AG10803 (cell line): ENCODE data around the gene ALOX12B.
A peak's percentile ranks its signal among the peaks of the same experiment; 100 is the strongest.

Experiments
- DNase-seq: peaks from one replicate; pipeline ENCODE4 v3.0.0; 2010; ENCODE audit warnings: low read depth
- H3K4me3 ChIP-seq: 2 replicates; pipeline ENCODE4 v1.5.1; 2011; ENCODE audit warnings: mild to moderate bottlenecking, low read length, control low read depth
- CTCF ChIP-seq: conservative IDR thresholded peaks from 2 replicates; pipeline ENCODE4 v1.5.1; 2011; ENCODE audit warnings: mild to moderate bottlenecking, low read length, control low read depth, inconsistent platforms

The ALOX12B gene

GRCh38 chr17:8046929-8047768 lies 40.4 kb downstream of the ALOX12B start:
- H3K4me3 ChIP-seq = no peak overlapping the region
- no peak for DNase-seq
- no peak for TF ChIP-seq CTCF

DNA sequence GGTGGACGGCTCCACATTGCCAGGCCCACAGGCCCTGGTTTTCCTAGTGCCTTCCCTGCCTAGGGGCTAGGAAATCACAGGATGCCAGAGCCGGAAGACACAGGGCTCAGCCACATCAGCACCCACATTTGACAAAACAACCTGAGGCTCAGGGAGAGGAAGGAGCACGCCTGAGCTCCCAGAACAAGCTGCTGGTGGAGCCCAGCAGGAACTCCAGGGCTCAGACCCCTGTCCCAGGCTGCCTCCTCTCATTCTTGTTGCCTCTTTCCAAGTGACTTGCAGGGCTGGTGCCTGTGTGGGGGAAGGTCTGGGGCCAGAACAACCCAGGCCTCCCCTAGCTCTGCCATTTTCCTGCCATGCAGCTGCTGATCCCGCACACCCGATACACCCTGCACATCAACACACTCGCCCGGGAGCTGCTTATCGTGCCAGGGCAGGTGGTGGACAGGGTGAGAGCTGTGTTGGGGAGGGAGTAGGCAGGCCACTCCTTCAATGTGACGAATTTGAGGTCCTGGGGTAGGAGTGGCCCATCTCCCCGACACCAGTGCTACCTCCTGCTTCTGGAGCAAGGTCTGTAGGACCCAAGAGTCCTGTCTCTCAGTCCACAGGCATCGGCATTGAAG lies 41.1 kb downstream of the ALOX12B start:
- no peak for TF ChIP-seq CTCF
- DNase-seq = no peak
- no peak overlapping the region for H3K4me3 ChIP-seq

- TF ChIP-seq CTCF = no peak
These were observed 42.4 kb downstream of the ALOX12B start for GRCh38 chr17:8044819-8045810.

DNA sequence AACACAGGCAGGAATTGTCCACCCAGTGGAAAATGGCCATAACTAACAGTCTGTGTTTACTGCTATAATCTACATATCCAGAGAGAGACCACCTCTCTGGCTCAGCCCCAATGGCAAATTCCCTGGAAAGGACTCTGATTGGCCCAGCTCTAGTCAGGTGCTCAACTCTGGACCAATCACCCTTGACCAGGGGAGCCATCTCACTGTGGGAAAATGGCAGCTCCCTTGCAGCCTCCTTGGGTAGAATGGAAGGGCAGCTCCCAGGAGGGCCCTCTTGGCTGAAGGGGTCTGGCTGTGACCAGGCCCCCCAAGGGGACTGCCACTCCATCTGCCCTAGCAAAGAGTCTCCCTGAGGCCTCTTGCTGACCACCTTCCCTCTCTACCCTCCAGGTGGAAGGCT lies 45.5 kb downstream of the ALOX12B start:
- H3K4me3 ChIP-seq = no peak overlapping the region
- DNase-seq = no peak
- no peak for TF ChIP-seq CTCF

More at GRCh38 chr17:8044819-8045810, 42.4 kb downstream of the ALOX12B start:
- DNase-seq = no peak
- no peak overlapping the region for H3K4me3 ChIP-seq

DNA sequence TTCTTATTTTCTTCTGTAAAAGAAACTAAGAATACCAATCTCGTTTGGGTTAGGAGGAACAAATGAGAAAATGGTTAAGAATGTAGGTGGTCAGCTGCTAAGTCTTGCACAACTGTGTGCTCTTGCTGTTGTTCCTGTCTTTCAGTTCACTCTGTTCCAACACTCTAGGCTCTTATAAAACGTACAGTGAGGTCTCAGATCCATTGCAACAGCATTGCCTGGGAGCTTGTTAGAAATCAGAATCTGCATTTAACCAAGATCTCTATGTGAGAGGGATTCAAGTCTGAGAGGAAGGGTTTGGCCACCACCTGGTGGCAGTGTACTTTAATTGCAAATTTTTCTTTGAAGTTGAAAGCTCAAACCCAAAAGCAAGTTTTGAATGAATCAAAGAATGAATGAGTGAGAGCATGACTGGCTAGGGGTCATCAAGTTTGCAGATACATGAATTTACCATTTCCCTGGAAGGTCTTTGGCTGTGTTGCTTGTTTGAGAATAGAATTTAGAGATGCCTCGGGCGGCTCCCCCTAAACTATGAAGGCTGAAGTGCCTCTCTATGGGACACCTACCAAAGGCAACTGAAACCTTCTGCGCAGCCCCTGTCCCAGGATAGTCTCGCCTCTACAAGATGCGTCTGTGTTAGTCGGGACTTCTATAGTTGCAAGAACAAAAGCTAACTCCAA lies 46.1 kb downstream of the ALOX12B start:
- TF ChIP-seq CTCF = peak; percentile 70
- no peak overlapping the region for H3K4me3 ChIP-seq
- peak; percentile 75 for DNase-seq

DNA sequence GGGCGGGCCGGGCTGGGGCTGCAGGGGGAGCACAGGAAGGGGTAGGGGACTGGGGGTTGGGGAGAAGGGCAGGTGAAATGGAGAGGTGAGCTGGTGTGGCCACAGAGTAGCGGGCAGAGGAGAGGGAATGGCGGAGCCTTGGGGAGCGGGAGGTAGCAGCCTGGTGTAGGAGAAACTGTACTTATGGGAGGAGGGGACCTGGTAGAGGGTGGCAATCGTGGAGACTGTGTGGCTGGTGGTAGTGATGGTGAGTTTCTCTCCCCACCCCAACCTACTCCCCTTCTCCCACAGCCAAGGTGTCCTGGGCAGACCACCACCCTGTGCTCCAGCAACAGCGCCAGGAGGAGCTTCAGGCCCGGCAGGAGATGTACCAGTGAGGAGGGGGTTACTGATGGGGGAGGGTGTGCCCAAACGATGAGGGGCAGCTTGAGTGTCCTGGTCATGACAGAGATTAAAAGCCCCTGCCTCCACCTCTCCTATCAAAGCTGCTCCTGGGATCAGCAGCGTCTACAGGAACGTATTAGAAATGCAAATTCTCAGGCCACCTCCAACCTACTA lies 47.8 kb downstream of the ALOX12B start:
- DNase-seq = no peak
- no peak overlapping the region for H3K4me3 ChIP-seq
- TF ChIP-seq CTCF = no peak
